Suprapubic skin (tissue), 4 donors: ENCODE results near the gene FKBP7.

ENCODE experiments used
- EP300 ChIP-seq: sonication (generic); formaldehyde crosslinking; IDR thresholded peaks from one replicate; pipeline ENCODE4 v1.6.1; 2017; ENCODE audit warnings: antibody characterized with exemption
- POLR2A ChIP-seq, 2 donors: fragments of 450-650 bp; IDR thresholded peaks; one replicate each; pipeline ENCODE4 v1.6.1; 2017; ENCODE audit warnings: antibody characterized with exemption in 2 of 2, mild to moderate bottlenecking in 2 of 2, moderate library complexity in 2 of 2
- POLR2AphosphoS5 ChIP-seq, 3 donors: sonication (generic); formaldehyde crosslinking; IDR thresholded peaks; one replicate each; pipeline ENCODE4 v1.6.1; 2017; ENCODE audit warnings: antibody characterized with exemption in 3 of 3
- TF ChIP-seq, protein P1 (sequence below), 2 donors: fragments of 200-600 bp in 1 of 2; fragments of 450-650 bp in 1 of 2; sonication (generic) in 1 of 2; IDR thresholded peaks; one replicate each; pipeline ENCODE4 v1.5.1; 2016 to 2019; ENCODE audit warnings: antibody characterized with exemption in 2 of 2, mild to moderate bottlenecking in 1 of 2, moderate library complexity in 1 of 2

DNA sequence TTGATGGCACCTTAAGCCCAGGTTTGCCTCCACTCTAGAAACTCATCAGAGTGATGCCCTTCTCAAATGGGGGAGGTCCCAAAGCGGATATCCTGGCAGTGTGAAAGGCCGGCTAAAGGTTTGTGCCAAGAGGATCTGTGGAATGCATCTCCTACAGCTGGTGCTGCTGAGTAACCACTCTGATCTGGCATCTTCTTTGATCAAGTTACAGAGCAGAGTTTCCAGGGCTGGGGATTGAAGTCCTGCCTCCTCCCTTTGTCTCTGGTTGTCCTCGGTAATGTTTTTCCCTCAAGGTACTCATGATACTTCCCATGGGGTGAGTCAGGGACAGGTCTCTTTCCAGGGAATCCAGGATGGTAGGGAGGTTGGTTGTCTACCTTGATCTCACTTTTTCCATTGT, 52.0 kb downstream of the FKBP7 start:
- no peak for TF ChIP-seq POLR2A (IDR thresholded peaks at IDR 0.05)
- TF ChIP-seq, protein P1, sequence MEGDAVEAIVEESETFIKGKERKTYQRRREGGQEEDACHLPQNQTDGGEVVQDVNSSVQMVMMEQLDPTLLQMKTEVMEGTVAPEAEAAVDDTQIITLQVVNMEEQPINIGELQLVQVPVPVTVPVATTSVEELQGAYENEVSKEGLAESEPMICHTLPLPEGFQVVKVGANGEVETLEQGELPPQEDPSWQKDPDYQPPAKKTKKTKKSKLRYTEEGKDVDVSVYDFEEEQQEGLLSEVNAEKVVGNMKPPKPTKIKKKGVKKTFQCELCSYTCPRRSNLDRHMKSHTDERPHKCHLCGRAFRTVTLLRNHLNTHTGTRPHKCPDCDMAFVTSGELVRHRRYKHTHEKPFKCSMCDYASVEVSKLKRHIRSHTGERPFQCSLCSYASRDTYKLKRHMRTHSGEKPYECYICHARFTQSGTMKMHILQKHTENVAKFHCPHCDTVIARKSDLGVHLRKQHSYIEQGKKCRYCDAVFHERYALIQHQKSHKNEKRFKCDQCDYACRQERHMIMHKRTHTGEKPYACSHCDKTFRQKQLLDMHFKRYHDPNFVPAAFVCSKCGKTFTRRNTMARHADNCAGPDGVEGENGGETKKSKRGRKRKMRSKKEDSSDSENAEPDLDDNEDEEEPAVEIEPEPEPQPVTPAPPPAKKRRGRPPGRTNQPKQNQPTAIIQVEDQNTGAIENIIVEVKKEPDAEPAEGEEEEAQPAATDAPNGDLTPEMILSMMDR (IDR thresholded peaks at IDR 0.05): no peak
- no peak for TF ChIP-seq EP300
- no peak for TF ChIP-seq POLR2AphosphoS5 (IDR thresholded peaks at IDR 0.05)
